Measurements from ENCODE around the gene ASPDH.

Gene ASPDH

GRCh38 chr19:50516456-50516855 lies 2.7 kb upstream of the ASPDH start:
- in situ Hi-C loops (cut with MboI; ENCODE audit: low sequenced_read_pairs): no loop called here

- in situ Hi-C loops (cut with MboI; ENCODE audit: low sequenced_read_pairs): no loop called here
Measured at GRCh38 chr19:50515168-50515561, 1.5 kb upstream of the ASPDH start.

GRCh38 chr19:50514346-50515167 lies 844 bp upstream of the ASPDH start:
- in situ Hi-C loops (cut with MboI; ENCODE audit: low sequenced_read_pairs): no loop called here

GRCh38 chr19:50512999-50513745 lies 541 bp downstream of the ASPDH start:
- in situ Hi-C loops (cut with MboI; ENCODE audit: low sequenced_read_pairs): no loop called here

- in situ Hi-C loops (cut with MboI; ENCODE audit: low sequenced_read_pairs): no loop called here
Measured at GRCh38 chr19:50512112-50512998, 1.4 kb downstream of the ASPDH start.

GRCh38 chr19:50511069-50511822 lies 2.5 kb downstream of the ASPDH start, which contains the start of gene JOSD2:
Gene JOSD2, minus strand, starts transcription at chr19:50511191. Its CDS starts 760 bp downstream, at chr19:50510431.
- in situ Hi-C loops (cut with MboI; ENCODE audit: low sequenced_read_pairs): no loop called here

- in situ Hi-C loops (cut with MboI; ENCODE audit: low sequenced_read_pairs): no loop called here
Measured at GRCh38 chr19:50510700-50511068, 3.0 kb downstream of the ASPDH start.

GRCh38 chr19:50510121-50510670 lies 3.5 kb downstream of the ASPDH start:
- in situ Hi-C loops (cut with MboI; ENCODE audit: low sequenced_read_pairs): no loop called here

- in situ Hi-C loops (cut with MboI; ENCODE audit: low sequenced_read_pairs): no loop called here
Measured at GRCh38 chr19:50509366-50509765, 4.3 kb downstream of the ASPDH start.

GRCh38 chr19:50508843-50509190 lies 4.9 kb downstream of the ASPDH start:
- in situ Hi-C loops (cut with MboI; ENCODE audit: low sequenced_read_pairs): no loop called here

- in situ Hi-C loops (cut with MboI; ENCODE audit: low sequenced_read_pairs): no loop called here
Measured at GRCh38 chr19:50507376-50507775, 6.3 kb downstream of the ASPDH start.

- in situ Hi-C loops (cut with MboI; ENCODE audit: low sequenced_read_pairs): no loop called here
Measured at GRCh38 chr19:50506700-50507099, 7.0 kb downstream of the ASPDH start.

- in situ Hi-C loops (cut with MboI; ENCODE audit: low sequenced_read_pairs): no loop called here
Measured at GRCh38 chr19:50505856-50506611, 7.7 kb downstream of the ASPDH start.

- in situ Hi-C loops (cut with MboI; ENCODE audit: low sequenced_read_pairs): no loop called here
Measured at GRCh38 chr19:50501568-50502475, 11.9 kb downstream of the ASPDH start.

- in situ Hi-C loops (cut with MboI; ENCODE audit: low sequenced_read_pairs): no loop called here
Measured at GRCh38 chr19:50501186-50501567, 12.5 kb downstream of the ASPDH start.

- in situ Hi-C loops (cut with MboI; ENCODE audit: low sequenced_read_pairs): no loop called here
Measured at GRCh38 chr19:50500753-50501151, 13.0 kb downstream of the ASPDH start.

- in situ Hi-C loops (cut with MboI; ENCODE audit: low sequenced_read_pairs): no loop called here
Measured at GRCh38 chr19:50500060-50500752, 13.5 kb downstream of the ASPDH start.
